ENCODE data around the gene VCY1B. TPM values are rescaled to one million over a fixed set of nuclear protein-coding genes. Genes with fewer than 3 reads are reported as not detected.

VCY1B gene
- total and polyA plus RNA-seq, 4 donors, result not detected

Other genes starting within 250 kb of the VCY1B start
- gene VCY, start 69.8 kb upstream of the VCY1B start, total RNA-seq, result not detected
- not detected for gene VCY, start 69.8 kb upstream of the VCY1B start, polyA plus RNA-seq